HepG2 (cell line): ENCODE results near the gene DUS3L. TPM values are rescaled to one million over a fixed set of nuclear protein-coding genes. Genes with fewer than 3 reads are reported as not detected.

ENCODE experiments used
- BHLHE40 ChIP-seq: IDR thresholded peaks from 2 replicates; pipeline ENCODE4 v1.6.1; 2011; ENCODE audit warnings: low read length, improper control_type of control experiment
- KAT2B ChIP-seq: fragments of 150-350 bp; IDR thresholded peaks from 2 replicates; pipeline ENCODE4 v1.6.1; 2014; ENCODE audit warnings: low read depth, low read length, borderline replicate concordance
- PAXIP1 ChIP-seq: sonication (generic); formaldehyde crosslinking; conservative IDR thresholded peaks from 2 replicates; pipeline ENCODE4 v1.4.0; 2020; ENCODE audit warnings: mild to moderate bottlenecking, missing genetic modification reagents, moderate library complexity
- SKI ChIP-seq: fragments of 450-650 bp; IDR thresholded peaks from one replicate; pipeline ENCODE4 v1.6.1; 2018; ENCODE audit warnings: mild to moderate bottlenecking; ENCODE audit not compliant: partially characterized antibody
- SNAPC2 ChIP-seq: sonication (generic); formaldehyde crosslinking; IDR thresholded peaks from 2 replicates; pipeline ENCODE4 v1.8.1; 2022; ENCODE audit warnings: mild to moderate bottlenecking, missing genetic modification reagents
- SNAPC5 ChIP-seq: sonication (generic); formaldehyde crosslinking; IDR thresholded peaks from 2 replicates; pipeline ENCODE4 v1.8.1; 2023; ENCODE audit warnings: mild to moderate bottlenecking, missing genetic modification reagents, borderline replicate concordance
- SOX6 ChIP-seq, 2 experiments: fragments of 450-650 bp in 1 of 2; sonication (generic) in 1 of 2; formaldehyde crosslinking in 1 of 2; IDR thresholded peaks; 2 replicates each; pipeline versions ENCODE4 v1.4.0 to v1.6.1; 2017 to 2020; ENCODE audit warnings: antibody characterized with exemption in 1 of 2, mild to moderate bottlenecking in 1 of 2, missing genetic modification reagents in 1 of 2
- ZNF274 ChIP-seq: sonication (generic); formaldehyde crosslinking; IDR thresholded peaks from 2 replicates; pipeline ENCODE4 v1.5.1; 2020; ENCODE audit warnings: mild to moderate bottlenecking, missing genetic modification reagents
- ZNF276 ChIP-seq: sonication (generic); formaldehyde crosslinking; IDR thresholded peaks from 2 replicates; pipeline ENCODE4 v1.4.0; 2020; ENCODE audit warnings: mild to moderate bottlenecking, low read depth, missing genetic modification reagents
- ZNF556 ChIP-seq: sonication (generic); formaldehyde crosslinking; IDR thresholded peaks from 2 replicates; pipeline ENCODE4 v1.4.0; 2020; ENCODE audit warnings: mild to moderate bottlenecking, missing genetic modification reagents, borderline replicate concordance
- ZNF770 ChIP-seq: sonication (generic); formaldehyde crosslinking; IDR thresholded peaks from 2 replicates; pipeline ENCODE4 v1.5.0; 2020; ENCODE audit warnings: mild to moderate bottlenecking, missing genetic modification reagents
- polyA plus RNA-seq, 8 experiments: library from polyadenylated mRNA; depleted of rRNA in 3 of 8; stranded (reverse) in 7 of 8; unstranded in 1 of 8; fragments of >200 nt; fragmentation: Illumina TruSeq in 4 of 8; extraction: Trizol in 4 of 8; gene quantifications; 2 replicates each; pipeline versions ENCODE4 v1.2.1 to v1.2.3, GENCODE V29; 2011 to 2016; ENCODE audit warnings: low read depth in 4 of 8, missing spikeins in 1 of 8, mixed read lengths in 1 of 8; ENCODE audit not compliant: insufficient read depth in 1 of 8
- total RNA-seq, 5 experiments: library from RNA; depleted of rRNA; stranded (reverse); fragments of >200 nt; fragmentation: Illumina TruSeq; extraction: Trizol; gene quantifications; 2 replicates each; pipeline ENCODE4 v1.2.3, GENCODE V29; 2016; ENCODE audit warnings: low read depth in 1 of 5

The DUS3L gene
- total and polyA plus RNA-seq, 2 of the 13 experiments (the other 11 are each of a cell fraction or from before 2014, with no cell fraction given): 13.3 to 25.1 TPM

- TF ChIP-seq PAXIP1 (CRISPR knock-in tag) (peak; percentile 92), SNAPC2 (CRISPR knock-in tag) (no peak), SOX6 (IDR thresholded peaks at IDR 0.05) (no peak), SOX6 (CRISPR knock-in tag; IDR thresholded peaks at IDR 0.05) (peak; percentile 23; the same call in 1 of the 2 replicates), ZNF276 (peak; percentile 46; the same call in 1 of the 2 replicates), KAT2B (no peak), BHLHE40 (no peak), ZNF556 (CRISPR knock-in tag) (no peak), SKI (no peak), ZNF274 (CRISPR knock-in tag) (no peak), SNAPC5 (CRISPR knock-in tag) (no peak), ZNF770 (peak; percentile 46; the same call in 1 of the 2 replicates)
Observed at GRCh38 chr19:5839065-5840017, 48.4 kb upstream of the DUS3L start, which contains the start of gene FUT6 (continued).
